Central memory CD8-positive, alpha-beta T cell (primary cell): ENCODE data around the gene ZNF462.

Experiments
- ATAC-seq: fragments of 150-1000 bp; cut with Tn5 transposase; replicated peaks from 2 replicates; pipeline ENCODE4 v1.10.0; 2022; ENCODE audit warnings: mild to moderate bottlenecking, moderate FRiP score, moderate number of reproducible peaks; ENCODE audit not compliant: poor library complexity, severe bottlenecking; ENCODE audit errors: extremely low read depth
- DNase-seq, 2 donors: peaks; one replicate each; pipeline ENCODE4 v3.0.0; 2021; ENCODE audit warnings: low spot score in 2 of 2
- H3K27ac Mint-ChIP-seq: one replicate; pipeline ENCODE4 v1.8.0; 2022; ENCODE audit warnings: low read depth, mild to moderate bottlenecking, moderate library complexity, mixed read lengths
- H3K27me3 Mint-ChIP-seq: one replicate; pipeline ENCODE4 v1.8.0; 2022; ENCODE audit warnings: mixed read lengths
- H3K36me3 Mint-ChIP-seq: one replicate; pipeline ENCODE4 v1.8.0; 2022; ENCODE audit warnings: mild to moderate bottlenecking, moderate library complexity, mixed read lengths; ENCODE audit not compliant: insufficient read depth
- H3K4me1 Mint-ChIP-seq: one replicate; pipeline ENCODE4 v1.8.0; 2022; ENCODE audit warnings: mixed read lengths
- H3K4me3 Mint-ChIP-seq: one replicate; pipeline ENCODE4 v1.8.0; 2022; ENCODE audit warnings: mild to moderate bottlenecking, moderate library complexity, mixed read lengths
- H3K9me3 Mint-ChIP-seq: one replicate; pipeline ENCODE4 v1.8.0; 2022; ENCODE audit warnings: mixed read lengths

ZNF462 gene

DNA sequence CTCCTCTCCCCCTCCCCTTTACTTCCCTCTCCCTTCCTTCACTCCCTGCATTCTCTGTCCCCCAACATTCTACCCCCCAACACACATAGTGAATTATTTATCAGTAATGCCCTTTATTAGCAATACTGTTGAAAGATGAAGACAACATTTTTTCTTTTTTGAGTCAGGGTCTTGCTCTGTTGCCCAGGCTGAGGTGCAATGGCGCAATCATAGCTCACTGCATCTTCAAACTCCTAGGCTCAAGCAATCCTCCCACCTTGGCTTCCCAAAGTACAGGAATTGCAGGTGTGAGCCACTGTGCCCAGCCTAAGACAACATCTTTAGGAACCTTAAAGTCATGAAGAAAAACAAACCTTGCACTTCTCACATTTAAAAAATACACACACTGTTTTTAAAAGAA lies 130.6 kb downstream of the ZNF462 start:
- Mint-ChIP-seq H3K4me1 (no peaks in the 10 kb centered on the region), H3K27me3 (no peaks in the 10 kb centered on the region), H3K9me3 (peaks cover 15% of the 10 kb centered on the region), H3K27ac (no peak overlapping the region), H3K36me3 (peaks cover 2% of the 10 kb centered on the region), H3K4me3 (no peak overlapping the region)
- DNase-seq, result no peak
- no peak for ATAC-seq

DNA sequence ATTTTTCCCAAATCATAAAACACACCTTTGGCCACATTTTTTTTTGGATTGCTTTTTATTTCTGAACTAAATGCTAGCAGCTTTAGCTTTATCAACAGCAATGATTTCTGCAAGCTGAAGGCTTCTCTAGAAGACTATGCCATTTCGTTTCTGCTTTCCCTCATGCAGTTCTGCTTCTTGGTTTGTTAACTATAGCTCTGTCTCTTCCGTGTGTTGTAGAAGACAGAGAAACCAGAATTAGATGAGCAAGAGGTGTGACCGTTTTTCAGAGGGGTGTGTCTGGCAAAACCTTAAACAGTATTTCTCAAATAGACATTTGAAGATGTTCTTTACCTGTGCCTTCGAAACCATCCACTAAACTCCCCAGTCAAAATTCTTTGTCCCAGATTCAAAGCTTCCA lies 131.5 kb downstream of the ZNF462 start:
- peaks cover 7% of the 10 kb centered on the region for H3K9me3 Mint-ChIP-seq

GRCh38 chr9:107000218-107000617 lies 137.3 kb downstream of the ZNF462 start:
- Mint-ChIP-seq H3K4me1 (no peaks in the 10 kb centered on the region), H3K27ac (no peak overlapping the region), H3K4me3 (no peak overlapping the region), H3K36me3 (no peaks in the 10 kb centered on the region), H3K9me3 (no peaks in the 10 kb centered on the region), H3K27me3 (no peaks in the 10 kb centered on the region)
- ATAC-seq, result no peak
- no peak for DNase-seq

More for the DNA sequence above, 131.5 kb downstream of the ZNF462 start:
- H3K27ac Mint-ChIP-seq, result no peak overlapping the region
- H3K36me3 Mint-ChIP-seq, result peaks cover 2% of the 10 kb centered on the region
- DNase-seq (no peak), ATAC-seq (no peak)
- H3K4me1 Mint-ChIP-seq, result no peaks in the 10 kb centered on the region
- H3K4me3 Mint-ChIP-seq, result no peak overlapping the region
- no peaks in the 10 kb centered on the region for H3K27me3 Mint-ChIP-seq

- no peaks in the 10 kb centered on the region for H3K36me3 Mint-ChIP-seq
- no peak overlapping the region for H3K4me3 Mint-ChIP-seq
- DNase-seq, result no peak
- H3K27ac Mint-ChIP-seq, result no peak overlapping the region
- peaks cover 7% of the 10 kb centered on the region for H3K27me3 Mint-ChIP-seq
- no peaks in the 10 kb centered on the region for H3K4me1 Mint-ChIP-seq
- H3K9me3 Mint-ChIP-seq, result peaks cover 5% of the 10 kb centered on the region
- no peak for ATAC-seq
Measured at GRCh38 chr9:107005201-107005600, 142.2 kb downstream of the ZNF462 start.

- Mint-ChIP-seq H3K27ac (no peak overlapping the region), H3K27me3 (peaks cover 7% of the 10 kb centered on the region), H3K4me1 (no peaks in the 10 kb centered on the region), H3K9me3 (peaks cover 12% of the 10 kb centered on the region), H3K4me3 (no peak overlapping the region), H3K36me3 (no peaks in the 10 kb centered on the region)
- DNase-seq (no peak), ATAC-seq (no peak)
Measured at GRCh38 chr9:107007402-107007801, 144.4 kb downstream of the ZNF462 start.

DNA sequence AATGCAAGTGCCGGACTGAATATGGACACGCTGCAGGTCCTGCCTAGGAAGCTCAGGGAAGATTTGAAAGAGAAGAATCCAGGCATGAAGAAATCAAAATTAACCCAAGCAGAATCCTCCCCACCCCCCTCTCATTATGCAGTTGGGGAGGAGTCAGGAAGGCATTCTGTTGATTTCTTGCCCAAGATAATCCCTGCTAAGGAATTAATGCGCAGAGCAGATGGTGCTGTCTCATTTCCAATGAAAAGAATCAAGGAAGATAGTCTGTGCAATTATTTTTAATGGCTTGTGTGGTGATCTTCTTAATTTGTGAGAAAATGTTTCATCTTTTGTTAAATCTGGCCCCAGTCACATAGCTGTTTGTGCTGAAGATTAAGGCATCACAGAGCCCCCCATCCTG lies 145.0 kb downstream of the ZNF462 start:
- H3K9me3 Mint-ChIP-seq, result peaks cover 12% of the 10 kb centered on the region
- ATAC-seq, result no peak
- no peak overlapping the region for H3K27ac Mint-ChIP-seq
- DNase-seq, result no peak
- no peaks in the 10 kb centered on the region for H3K36me3 Mint-ChIP-seq
- no peaks in the 10 kb centered on the region for H3K4me1 Mint-ChIP-seq
- H3K4me3 Mint-ChIP-seq, result no peak overlapping the region
- peaks cover 7% of the 10 kb centered on the region for H3K27me3 Mint-ChIP-seq

- DNase-seq (no peak), ATAC-seq (no peak)
- peaks cover 7% of the 10 kb centered on the region for H3K27me3 Mint-ChIP-seq
- no peak overlapping the region for H3K27ac Mint-ChIP-seq
- no peak overlapping the region for H3K4me3 Mint-ChIP-seq
- H3K9me3 Mint-ChIP-seq, result peaks cover 12% of the 10 kb centered on the region
- H3K36me3 Mint-ChIP-seq, result no peaks in the 10 kb centered on the region
- H3K4me1 Mint-ChIP-seq, result no peaks in the 10 kb centered on the region
Measured at GRCh38 chr9:107008447-107008846, 145.5 kb downstream of the ZNF462 start.

DNA sequence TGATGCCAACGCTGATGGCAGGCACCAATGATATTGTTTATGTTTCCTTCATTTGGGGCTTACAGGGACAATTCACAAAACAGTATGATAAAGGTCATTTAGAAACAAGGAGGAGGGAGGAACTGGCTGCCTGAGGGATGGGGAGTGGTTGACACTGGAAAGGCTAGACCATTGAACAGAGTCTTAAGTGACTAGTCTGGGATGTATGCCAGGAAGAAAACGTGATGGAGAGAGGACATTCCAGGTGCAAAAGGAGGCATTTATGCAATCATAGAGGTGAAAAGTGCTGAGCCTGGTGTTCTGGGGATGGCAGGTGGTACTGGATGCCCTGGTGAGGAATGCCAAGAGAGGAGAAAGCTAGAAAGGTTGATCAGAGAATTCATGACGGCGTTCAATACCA lies 153.4 kb downstream of the ZNF462 start:
- DNase-seq (no peak), ATAC-seq (no peak)
- Mint-ChIP-seq H3K9me3 (peaks cover 22% of the 10 kb centered on the region), H3K4me1 (no peaks in the 10 kb centered on the region), H3K27me3 (no peaks in the 10 kb centered on the region), H3K4me3 (no peak overlapping the region), H3K27ac (no peak overlapping the region), H3K36me3 (no peaks in the 10 kb centered on the region)

DNA sequence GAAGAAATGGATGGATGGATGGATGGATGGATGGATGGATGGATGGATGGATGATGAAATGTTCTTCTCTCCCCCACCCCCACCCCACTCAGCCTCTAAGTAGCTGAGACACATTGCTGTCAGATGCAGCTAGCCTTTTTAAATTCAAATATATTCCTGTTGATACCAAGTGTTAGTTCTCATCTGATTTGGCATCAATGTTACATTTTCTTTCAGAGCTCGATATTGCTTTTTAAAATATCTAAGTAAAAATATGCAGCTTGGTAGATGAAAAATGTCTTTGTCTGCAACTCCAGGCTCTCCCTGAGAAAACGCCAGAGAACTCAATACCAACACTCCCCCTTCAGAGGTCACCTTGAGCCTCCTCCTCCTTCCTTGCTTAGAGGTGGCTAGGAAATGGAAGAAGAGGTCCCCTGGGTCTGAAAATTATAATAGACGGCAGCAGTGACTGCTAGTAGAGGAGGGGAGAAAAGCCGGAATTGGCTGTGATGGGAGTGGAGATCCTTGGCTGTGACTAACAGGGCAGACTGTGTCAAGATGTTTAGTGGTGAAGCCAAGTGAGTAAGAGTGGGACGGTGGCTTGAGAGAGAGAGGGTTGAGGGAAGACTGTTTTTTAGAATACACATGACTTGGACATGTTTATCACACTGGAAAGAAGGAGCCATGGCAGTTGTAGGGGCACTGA lies 156.0 kb downstream of the ZNF462 start:
- Mint-ChIP-seq H3K9me3 (peaks cover 15% of the 10 kb centered on the region), H3K4me3 (no peak overlapping the region), H3K4me1 (peaks cover 2% of the 10 kb centered on the region), H3K27me3 (no peaks in the 10 kb centered on the region), H3K27ac (no peak overlapping the region), H3K36me3 (no peaks in the 10 kb centered on the region)
- ATAC-seq, result no peak
- DNase-seq, result no peak

GRCh38 chr9:107020040-107020530 lies 157.1 kb downstream of the ZNF462 start:
- Mint-ChIP-seq H3K27me3 (no peaks in the 10 kb centered on the region), H3K4me3 (no peak overlapping the region), H3K27ac (no peak overlapping the region), H3K9me3 (peaks cover 15% of the 10 kb centered on the region), H3K36me3 (no peaks in the 10 kb centered on the region), H3K4me1 (peaks cover 7% of the 10 kb centered on the region)
- ATAC-seq, result no peak
- DNase-seq, result no peak

DNA sequence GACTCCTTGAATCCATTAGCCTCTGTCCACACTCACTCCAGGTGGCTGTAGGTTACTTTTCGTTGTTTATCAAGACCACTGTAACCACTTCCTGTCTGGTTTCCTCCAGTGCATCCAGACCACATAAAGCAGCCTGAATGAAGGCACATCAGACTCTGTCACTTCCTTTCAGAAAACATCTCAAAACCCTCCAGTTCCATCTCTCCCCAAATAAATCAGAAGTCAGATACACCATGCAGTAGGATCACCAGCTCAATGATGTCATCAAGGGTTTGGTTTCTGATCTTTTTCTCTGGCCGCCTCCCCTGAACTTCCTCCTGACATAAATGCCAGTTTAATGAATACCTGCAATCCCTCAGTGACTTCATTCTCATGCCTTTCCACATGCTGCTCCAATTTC lies 161.2 kb downstream of the ZNF462 start:
- H3K27ac Mint-ChIP-seq, result no peak overlapping the region
- ATAC-seq (no peak), DNase-seq (no peak)
- H3K36me3 Mint-ChIP-seq, result no peaks in the 10 kb centered on the region
- H3K9me3 Mint-ChIP-seq, result no peaks in the 10 kb centered on the region
- H3K4me3 Mint-ChIP-seq, result no peak overlapping the region
- no peaks in the 10 kb centered on the region for H3K27me3 Mint-ChIP-seq
- peaks cover 7% of the 10 kb centered on the region for H3K4me1 Mint-ChIP-seq

GRCh38 chr9:107025260-107026035 lies 162.5 kb downstream of the ZNF462 start:
- H3K27ac Mint-ChIP-seq, result no peak overlapping the region
- no peaks in the 10 kb centered on the region for H3K9me3 Mint-ChIP-seq
- H3K27me3 Mint-ChIP-seq, result no peaks in the 10 kb centered on the region
- no peak overlapping the region for H3K4me3 Mint-ChIP-seq
- ATAC-seq, result no peak
- H3K4me1 Mint-ChIP-seq, result peaks cover 7% of the 10 kb centered on the region
- H3K36me3 Mint-ChIP-seq, result no peaks in the 10 kb centered on the region
- DNase-seq, result no peak

DNA sequence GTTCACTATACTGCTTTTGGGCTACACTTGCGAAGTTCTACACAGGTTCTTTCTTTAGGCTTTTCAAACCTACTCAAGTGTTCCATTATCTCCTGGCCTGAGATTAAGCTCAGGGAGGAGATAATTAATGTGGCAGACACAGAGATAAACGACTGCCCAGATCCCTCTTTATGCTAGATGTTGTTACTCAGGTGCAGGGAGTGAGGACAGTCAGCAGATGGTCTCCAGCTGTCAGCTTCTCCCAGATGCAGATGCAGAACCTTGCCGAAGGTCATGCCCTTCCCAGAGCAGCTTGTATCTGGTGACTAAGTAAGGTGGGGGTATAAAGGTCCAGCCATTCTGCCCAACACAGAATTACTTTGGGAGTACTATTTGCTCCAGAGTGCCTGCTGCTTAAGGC lies 166.2 kb downstream of the ZNF462 start:
- no peaks in the 10 kb centered on the region for H3K9me3 Mint-ChIP-seq
- H3K27ac Mint-ChIP-seq, result no peak overlapping the region
- no peak for ATAC-seq
- no peaks in the 10 kb centered on the region for H3K36me3 Mint-ChIP-seq
- H3K4me3 Mint-ChIP-seq, result no peak overlapping the region
- peaks cover 4% of the 10 kb centered on the region for H3K4me1 Mint-ChIP-seq
- DNase-seq, result no peak
- H3K27me3 Mint-ChIP-seq, result peaks cover 18% of the 10 kb centered on the region
